COLO668 (cell line): ENCODE results near the gene ETV6.

Experiments
- DNase-seq: peaks from one replicate; lab custom pipeline; 2025; ENCODE audit not compliant: unreplicated experiment; lab: John Stamatoyannopoulos, UW

Gene ETV6

DNA sequence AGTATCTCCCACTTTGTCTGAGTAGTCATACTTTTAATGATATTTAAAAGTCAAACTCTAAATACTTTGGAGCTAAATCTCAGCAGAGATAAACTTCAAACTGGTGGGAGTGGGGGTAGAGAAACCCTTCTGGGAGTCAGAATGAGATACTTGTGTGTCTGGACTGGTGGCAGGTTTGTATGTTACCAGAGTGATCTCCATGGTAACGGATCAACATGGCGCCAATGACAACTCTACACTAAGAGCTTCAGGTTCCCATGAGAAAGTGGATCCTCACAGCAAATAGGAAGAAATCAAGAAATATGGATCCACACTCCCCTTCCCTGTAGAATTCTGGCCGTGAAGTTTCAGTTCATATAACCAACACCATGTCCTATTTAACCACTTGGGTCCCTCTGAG, 121.9 kb downstream of the ETV6 start:
- peak; percentile 4 for DNase-seq

- DNase-seq, result no peak
These were observed 122.5 kb downstream of the ETV6 start for GRCh38 chr12:11771895-11772502.

- DNase-seq, result no peak
These were observed 124.6 kb downstream of the ETV6 start for GRCh38 chr12:11773889-11774677.

DNA sequence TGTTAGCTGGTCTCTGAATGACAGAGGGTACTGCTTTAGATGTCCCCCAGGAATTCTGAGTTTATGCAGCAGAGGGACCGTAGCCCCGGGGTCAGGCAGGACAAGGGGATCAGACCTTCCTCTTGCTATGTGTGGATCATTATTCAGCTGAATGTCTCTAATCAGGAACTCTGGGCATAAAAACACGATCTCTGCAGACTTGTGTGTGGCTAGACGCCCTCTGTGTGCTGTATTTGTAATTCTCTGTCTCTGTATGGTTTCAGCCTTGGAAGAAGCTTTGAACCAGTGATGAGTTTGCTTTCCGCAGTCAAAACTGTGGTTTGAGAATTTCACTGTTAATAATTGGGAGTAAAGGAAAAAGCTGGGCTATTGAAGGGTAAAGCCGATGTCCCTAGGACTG, 125.3 kb downstream of the ETV6 start:
- no peak for DNase-seq

- no peak for DNase-seq
These were observed 126.8 kb downstream of the ETV6 start for GRCh38 chr12:11776316-11776715.

DNA sequence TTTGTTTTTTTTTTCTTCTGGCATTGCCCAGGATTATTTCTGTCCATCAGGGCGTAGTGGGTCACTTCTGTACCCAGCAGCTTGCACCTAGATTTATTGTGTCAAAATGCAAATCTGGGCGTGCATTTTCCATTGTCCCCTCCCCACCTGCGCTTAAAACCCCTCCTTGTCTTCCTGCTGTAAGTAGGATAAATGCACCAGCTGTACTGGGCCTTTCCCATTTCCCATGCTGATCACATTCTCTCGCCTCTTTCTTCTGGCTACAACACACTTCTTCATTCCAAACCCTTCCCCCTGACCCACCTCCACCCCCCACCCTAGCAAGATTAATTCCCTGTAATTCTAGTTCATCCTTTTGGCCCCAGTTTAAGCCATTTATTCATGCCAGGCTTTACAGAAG, 128.0 kb downstream of the ETV6 start:
- DNase-seq, result no peak

DNA sequence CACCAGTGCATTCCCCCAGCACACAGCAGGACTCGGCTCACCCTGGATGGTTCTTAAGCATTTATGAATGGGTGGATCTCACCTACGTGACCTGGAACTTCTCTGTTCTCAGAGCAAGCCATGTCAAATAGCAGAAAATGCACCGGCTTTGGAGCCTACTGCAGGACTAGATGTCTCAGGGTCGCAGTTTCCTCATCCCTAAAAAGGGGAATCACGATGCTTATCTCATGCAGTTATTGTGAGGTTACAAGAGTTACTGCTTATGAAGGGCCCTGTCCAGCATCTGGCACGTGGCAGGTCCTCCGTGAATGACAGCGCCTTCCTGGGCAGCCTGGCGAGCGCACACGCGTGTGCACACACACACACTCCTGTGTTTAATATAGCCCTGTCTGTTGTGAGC, 128.5 kb downstream of the ETV6 start:
- DNase-seq, result no peak

GRCh38 chr12:11778713-11779685, 129.5 kb downstream of the ETV6 start:
- no peak for DNase-seq

DNA sequence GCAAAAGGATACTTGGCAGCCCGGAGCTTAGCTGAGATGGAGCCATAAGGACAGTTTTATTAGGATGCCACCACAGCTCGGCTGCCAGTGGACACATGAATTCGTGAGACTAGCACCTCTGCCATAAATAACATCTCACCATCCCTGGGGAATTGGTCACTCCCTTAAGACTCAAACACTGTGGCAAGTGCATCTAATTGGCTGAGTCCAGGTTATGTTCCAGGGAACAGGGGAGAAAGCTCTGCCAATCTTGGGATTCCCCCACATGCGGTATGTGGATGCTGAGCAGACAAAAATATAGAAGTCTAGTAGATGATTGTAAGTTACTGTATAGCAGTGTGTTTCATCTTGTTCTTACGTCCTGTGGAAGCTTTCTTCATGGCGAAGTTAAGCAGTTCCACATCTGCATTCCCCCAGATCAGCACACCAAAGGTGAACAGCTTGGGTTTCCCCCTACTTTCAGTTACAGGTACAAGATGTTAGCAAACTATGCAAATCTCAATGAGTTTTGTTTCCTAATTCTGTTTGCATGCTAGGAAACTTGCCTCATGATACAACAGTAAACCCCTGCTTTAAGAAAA, 131.1 kb downstream of the ETV6 start:
- DNase-seq, result no peak

DNA sequence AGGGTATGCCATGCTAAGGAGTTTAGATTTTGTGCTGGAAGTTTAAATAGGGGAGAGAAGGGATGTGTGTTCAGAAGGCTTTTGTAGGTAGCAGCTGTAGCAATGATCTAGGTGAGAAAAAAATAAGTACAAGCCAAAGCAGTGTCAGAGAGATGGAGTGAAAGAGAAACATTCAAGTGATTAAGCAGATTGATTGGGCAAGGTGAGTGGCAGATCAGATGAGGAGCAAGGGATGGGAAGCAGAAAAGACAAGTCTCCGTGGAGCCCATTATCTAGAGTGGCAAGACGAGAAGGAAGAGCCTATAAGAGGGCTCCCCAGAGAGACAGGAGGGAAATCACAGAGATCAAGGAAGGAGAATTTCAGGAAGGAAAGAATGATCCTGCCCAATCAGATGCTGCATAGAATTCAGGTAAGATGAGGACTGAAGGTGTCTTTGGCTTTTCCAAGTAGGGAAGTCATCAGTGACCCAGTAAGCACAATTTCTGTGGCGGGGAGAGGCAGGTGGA, 133.5 kb downstream of the ETV6 start:
- DNase-seq, result no peak

- no peak for DNase-seq
These were observed 136.2 kb downstream of the ETV6 start for GRCh38 chr12:11785712-11786111.

- DNase-seq, result no peak
These were observed 137.3 kb downstream of the ETV6 start for GRCh38 chr12:11786638-11787365.

- no peak for DNase-seq
These were observed 138.0 kb downstream of the ETV6 start for GRCh38 chr12:11787437-11787836.

DNA sequence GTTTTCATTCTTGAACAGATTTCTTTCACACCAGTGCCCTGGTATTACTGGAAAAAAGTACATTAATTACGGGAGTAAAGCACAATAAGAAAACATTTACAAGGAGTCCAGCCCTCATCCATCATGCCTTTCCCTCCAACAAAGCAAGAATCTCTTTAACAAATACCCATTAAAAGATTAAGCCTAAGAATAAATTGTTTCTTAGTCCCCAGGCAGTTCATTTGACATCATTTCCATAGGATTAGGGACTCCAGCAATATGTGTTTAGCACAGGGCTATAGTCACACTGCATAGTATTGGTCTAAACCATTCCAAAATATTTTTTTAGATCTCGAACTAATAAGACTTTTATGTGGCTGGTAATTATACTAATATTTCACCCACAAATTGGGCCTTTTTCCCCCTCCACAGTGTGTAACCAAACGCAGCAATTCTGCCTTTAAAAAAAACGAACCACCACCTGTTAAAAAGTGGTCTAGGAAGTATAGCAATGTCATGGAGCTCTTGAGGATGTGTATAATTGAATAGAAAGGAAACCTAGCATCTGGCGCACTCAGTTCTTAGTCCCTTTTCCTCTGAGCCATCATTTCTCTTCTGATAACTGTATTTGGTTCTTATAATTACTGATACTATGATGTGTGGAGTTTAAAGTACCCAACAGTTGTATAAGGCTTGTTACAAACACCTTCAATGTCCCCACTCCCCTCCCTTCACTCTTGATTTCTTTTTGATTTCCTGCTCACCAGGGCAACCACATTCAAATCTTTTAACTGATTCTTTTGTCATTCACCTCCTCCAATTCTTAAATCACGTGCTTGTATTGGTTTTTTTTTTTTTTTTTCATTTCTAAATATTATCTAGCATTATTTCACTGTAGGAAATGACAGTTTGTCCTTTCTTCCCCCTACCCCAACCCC, 138.7 kb downstream of the ETV6 start:
- DNase-seq, result no peak

DNA sequence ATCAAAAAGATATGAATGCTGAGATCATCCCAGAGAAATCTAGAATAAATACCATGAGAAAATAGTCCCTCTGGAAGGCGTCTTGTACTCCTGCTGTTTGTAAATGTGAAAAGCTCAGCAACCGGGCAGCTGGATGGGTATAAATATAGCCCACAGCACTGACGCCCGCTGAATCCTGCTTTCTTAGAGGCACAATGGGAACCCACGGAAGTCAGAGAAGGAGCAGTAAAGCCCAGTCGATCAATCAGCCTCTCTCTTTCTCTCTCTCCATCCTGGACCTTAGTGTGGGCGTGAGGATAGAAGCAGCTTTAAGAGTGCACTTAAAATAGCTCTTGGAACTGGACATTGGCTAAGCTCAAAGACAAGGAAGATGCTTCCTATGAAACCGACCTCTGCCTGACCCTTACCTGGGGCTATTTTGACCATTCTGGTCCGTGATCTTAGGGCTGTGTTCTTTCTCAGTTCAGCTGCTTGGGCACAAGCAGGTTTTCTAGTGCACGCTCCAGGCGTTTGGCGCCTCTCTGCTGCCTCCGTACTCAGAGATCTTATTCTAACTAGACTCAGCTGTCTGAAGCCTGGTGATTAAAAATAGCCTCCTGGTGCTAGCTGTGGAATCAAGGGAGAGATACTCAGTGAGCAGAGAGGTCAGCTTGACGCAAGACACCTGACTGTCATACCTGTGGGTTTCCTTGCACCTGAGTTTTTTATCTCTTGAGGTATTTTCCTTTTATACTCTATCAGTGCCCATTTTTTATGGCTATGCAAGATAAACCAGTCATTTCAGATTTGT, 144.6 kb downstream of the ETV6 start:
- no peak for DNase-seq

- no peak for DNase-seq
These were observed 145.3 kb downstream of the ETV6 start for GRCh38 chr12:11794751-11795150.

GRCh38 chr12:11795192-11795912, 145.9 kb downstream of the ETV6 start:
- no peak for DNase-seq

DNA sequence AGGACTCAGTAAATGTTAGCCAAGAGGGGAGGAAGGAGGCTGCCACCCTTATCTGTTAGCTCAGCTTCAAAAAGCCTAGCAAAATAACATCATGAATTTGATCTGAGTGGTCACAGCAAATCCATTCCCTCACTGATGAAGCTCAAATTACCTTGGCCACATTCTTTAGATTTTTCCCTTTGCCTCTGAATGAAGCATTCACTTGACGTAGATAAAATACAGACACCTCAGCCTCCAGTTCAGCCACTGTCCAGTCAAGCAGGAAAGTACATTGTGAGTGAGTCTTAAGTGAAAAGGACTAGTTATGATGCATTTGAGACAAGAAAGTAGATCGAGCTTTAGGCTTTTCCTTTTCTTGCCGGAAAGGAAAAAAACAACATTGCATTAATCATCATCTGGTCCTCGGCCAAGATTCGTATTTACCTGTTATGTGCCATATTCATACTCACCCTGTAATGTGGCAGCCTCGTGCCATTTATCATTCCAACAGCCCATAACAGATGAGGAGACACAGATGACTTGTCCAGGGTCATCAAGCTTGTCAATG, 146.5 kb downstream of the ETV6 start:
- DNase-seq, result no peak
